HT-29 (cell line): ENCODE measurements around the gene XPNPEP1. TPM values are rescaled to one million over a fixed set of nuclear protein-coding genes. Genes with fewer than 3 reads are reported as not detected.

Experiments used
- DNase-seq: peaks from one replicate; pipeline ENCODE4 v3.0.0-alpha.2; 2015; ENCODE audit warnings: low spot score
- total RNA-seq: library from RNA; depleted of rRNA; stranded (reverse); fragments of >200 nt; shearing (Covaris generic); gene quantifications from 2 replicates; pipeline ENCODE4 v1.2.3, GENCODE V29; 2014

Gene XPNPEP1
- total RNA-seq, 1 experiment from 2014 or later = 192 TPM

- DNase-seq = no peak
These were observed 56.2 kb downstream of the XPNPEP1 start for GRCh38 chr10:109866995-109867635.

DNA sequence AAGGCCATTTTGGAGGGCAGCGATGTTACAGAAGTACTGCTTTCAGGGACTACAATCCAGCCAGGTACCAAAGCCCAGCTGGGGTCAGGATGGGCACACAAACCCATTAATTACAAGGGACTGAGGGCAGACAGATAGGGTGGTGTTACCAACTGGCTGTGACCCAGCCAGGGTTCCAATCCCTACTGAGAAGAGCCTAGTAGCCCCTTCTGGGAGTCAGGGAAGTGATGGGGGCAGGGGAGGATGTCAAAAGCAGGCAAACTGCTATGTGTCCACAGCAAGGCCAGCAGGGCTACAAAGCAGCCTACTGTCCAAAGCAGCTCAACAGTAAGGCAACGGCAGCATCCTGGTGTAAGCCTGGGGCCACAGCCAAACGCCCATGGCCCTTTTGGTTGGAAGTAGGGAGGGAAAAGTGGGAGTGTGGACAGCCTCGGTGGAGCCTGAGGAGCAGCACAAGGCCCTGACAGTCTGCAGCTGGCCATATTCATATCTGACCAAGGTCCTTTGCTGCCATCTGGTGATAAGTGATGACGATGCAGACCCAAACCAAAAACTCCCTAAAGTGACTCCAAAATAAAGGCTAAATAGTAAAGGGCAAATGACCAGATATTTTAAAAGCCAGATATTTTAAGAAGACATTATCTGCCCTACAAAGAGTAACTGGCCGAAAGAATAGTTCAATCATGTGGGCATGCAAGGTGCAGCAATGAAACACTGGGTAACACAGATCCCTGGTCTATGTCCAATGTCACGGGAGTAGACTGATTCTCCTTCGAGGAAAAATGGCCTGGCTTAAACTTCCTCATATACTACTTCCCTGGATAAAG lies 56.9 kb downstream of the XPNPEP1 start:
- DNase-seq = peak; percentile 16

DNA sequence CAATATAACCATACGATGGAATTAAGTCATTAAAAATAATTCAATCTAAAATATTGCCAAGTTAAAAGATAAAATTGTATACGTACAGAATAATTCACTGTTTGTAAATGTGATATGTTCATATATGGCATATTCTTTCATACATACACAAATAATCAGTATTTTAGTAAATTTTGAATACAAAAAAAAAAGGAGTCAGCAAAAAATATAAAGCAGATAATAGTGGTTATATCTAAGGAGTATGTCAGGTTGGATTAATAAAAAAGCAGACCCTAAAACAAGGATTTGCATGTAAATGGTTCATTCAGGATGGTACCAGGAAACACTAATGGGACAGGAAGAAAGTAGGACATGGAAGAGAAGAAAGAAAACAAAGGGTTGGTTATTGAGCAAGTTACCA lies 59.5 kb downstream of the XPNPEP1 start:
- no peak for DNase-seq

DNA sequence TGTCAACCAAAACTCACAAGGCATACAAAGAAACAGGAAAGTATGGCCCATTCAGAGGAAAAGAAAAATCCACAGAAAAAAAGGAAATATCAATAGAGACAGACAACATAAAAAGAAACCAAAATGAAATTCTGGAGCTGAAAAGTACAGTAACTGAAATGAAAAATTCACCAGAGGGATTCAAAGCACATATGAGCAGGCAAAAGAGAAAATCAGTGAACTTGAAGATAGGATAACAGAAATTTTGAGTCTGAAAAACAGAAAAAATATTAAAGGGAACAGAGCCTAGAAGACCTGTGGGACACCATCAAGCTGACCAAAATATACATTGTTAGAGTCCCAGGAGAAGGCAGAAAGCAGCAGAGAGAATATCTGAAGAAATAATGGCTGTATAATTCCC lies 60.6 kb downstream of the XPNPEP1 start:
- DNase-seq = no peak

DNA sequence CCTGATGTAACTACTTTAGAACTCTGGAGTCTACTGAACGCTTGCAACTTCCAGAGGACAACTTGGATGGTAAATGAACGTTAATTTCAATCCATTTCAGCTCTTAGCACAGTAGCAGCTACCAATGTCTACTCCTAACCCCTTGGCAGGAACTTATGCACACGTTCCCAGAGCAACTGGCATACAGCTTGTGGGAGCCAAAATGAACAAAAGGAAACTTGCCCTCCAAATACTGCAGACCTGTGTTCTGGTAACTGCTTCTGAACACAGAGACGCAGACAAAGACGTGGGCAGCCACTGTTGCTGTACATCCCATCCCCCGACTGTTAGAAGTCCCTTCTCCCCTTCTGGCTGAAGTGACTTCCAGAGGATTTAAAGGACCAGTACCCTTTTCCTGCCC lies 61.3 kb downstream of the XPNPEP1 start:
- DNase-seq = no peak

DNA sequence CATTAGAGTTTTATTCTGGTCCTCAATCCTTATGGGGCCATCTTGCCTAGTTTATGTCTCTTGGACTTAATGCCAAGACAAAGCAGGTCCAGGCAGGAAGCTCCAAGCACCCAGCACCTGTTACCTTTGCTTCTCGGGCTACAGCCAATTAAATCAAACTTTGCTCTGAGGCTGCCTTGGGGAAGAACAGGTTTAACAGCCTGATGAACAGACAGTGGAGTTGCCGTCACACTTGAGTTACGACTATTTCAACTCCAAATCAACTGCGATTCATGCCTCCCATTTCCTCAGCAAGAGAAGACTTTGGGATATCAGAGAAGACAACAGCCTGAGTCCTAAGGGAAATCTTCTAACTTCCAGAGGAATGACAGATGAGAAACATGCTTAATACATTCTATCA lies 62.2 kb downstream of the XPNPEP1 start:
- DNase-seq = peak; percentile 13

GRCh38 chr10:109859221-109859620 lies 64.1 kb downstream of the XPNPEP1 start:
- no peak for DNase-seq

DNA sequence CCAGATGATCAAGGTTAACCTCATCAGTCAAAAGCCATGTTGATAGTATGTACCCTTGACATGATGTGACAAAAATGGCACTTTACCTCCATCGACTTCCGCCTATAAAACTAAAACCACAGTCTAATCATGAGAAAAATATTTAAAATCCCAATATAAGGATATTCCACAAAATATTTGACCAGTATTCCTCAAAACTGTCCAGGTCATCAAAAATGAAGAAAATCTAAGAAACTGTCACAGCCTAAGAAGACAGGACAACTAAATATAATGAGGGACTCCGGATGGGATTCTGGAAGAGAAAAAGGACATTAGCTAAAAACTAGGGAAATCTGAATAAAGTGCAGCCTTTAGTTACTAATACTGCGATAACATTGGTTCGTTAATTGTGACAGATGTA lies 67.6 kb downstream of the XPNPEP1 start:
- DNase-seq = no peak

DNA sequence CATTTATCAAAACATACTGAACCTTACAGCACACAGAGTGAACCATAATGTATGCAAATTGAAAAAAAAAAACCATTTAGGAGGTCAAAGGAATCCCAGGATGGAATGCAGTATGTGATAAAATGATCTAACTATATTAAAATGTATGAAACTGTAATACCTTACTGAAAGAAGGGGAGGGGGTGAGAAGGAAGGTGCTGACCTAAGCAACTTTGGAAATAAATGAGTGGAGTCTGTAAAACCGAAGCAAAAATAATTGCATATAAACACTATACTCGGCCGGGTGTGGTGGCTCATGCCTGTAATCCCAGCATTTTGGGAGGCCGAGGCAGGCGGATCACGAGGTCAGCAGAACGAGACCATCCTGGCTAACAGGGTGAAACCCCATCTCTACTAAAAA lies 69.4 kb downstream of the XPNPEP1 start:
- DNase-seq = no peak

DNA sequence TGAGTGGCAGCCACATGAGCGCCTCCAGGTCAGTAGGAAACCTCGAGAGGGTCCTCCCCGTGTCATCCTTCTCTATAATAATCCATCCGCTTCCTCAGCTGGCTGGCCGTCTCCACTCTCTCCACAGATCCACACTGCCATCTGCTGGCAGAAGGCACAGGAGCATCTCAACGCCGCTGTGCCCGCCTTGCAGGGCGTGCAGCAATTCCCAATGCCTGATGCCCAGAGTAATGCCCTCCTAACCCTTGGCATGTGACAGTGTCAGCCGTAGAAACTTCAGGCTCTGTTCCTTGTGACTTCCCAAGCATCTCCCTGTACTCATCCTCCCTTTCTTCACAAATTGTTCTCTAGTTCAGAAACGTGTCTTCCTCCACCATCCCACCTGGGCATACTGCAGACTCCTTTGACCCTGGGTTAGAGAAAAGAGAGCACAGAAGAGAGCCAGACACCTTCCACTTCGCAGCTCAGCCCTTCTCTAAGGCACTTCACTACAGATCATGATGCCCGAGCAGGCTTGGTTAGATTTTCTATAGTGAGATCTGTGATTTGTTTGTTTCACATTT lies 70.8 kb downstream of the XPNPEP1 start:
- peak; percentile 89 for DNase-seq

DNA sequence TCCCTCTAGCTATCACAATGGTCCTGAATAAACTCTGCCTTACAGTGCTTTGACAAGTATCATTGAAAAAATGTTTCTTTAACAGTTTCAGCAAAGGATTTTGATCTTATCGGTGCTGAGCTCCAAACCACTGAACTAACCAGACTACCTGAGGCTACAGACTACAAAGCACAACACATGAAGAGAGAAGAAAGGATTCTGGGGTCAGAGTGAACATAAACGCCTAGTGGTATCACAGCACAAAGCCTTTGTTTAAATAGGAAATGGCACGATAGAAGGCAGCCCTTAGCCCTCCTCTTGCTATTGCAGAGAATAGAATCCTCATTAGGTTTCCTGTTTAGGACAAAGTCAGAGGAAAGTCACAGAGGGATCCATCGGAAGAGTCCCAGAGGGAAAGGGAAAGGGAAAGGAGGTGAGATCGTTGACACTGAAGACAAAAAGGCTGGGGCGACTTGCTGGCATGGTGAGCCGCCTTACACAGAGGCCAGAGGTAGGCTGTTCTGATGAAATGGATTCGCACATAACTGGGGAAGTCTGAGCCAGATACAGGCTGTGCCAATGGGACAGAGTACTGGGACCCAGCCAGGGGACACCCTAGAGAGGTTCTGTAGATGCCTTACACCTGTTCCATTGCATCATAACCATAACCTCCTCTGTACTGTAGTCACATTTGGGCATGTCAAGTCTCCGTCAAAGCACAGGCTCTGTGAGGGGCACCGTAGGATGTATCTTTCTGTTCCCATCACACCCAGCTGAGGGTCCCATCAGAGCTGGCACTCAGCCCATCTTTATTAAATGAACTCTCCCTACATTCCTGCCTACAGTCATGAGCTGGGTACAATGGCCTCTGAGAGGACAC lies 71.5 kb downstream of the XPNPEP1 start:
- DNase-seq = no peak

GRCh38 chr10:109846832-109847231 lies 76.5 kb downstream of the XPNPEP1 start:
- no peak for DNase-seq

DNA sequence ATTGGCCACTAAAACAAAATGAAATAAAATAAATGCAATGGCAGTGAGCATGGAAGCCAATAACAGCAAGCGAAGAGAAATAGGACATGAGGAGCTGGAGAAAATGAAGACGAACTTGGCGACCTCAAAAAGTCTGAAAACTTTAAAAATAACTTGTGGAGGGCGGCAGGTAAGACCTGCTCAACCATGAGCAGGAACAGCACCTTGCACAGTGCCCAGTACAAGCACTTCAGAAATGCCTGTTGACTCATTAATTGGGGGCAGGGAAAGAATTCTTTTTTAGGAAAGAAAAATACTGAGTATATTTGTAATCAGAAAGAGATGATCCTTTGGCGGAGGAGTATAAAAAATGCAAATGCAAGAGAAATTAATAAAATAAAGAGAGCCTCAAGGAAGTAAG lies 78.0 kb downstream of the XPNPEP1 start:
- no peak for DNase-seq

- peak; percentile 27 for DNase-seq
These were observed 84.6 kb downstream of the XPNPEP1 start for GRCh38 chr10:109838592-109839244.

DNA sequence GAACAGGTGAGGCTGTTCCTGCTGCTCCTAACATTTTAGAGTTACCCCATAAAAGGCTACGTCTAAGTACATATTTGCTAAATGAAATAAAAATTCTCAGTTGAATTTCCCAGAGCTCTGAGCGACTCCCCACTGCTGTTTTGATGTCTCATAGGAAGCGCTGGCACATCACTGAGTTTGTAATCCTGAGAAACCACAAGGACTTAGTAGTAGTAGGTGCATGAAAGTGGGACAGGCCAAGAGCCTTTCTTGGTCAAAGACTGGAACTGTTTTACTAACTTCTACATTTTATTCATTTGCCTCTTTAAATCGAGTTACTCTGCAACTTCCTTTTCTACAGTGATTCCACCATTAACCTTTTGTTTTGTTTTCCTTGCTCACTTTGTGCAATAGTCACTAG lies 85.9 kb downstream of the XPNPEP1 start:
- DNase-seq = no peak

DNA sequence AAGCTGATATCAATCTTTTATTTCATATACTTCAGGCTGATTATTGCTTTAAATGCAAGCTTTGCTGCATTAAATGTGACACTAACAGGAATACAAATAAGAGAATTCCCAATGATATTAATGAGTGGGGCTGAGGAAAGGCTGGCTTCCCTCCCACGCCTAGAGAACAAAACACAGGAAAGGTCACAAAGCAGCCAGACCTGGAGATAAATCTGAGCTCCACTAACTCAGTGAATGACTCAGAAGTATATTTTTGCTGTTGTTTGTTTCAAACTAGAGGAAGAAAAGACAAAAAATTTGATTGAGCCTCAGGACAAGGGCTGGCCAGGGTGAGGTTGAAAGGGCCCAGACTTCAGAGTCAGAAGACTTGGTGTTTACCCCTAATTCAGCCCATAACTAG lies 88.1 kb downstream of the XPNPEP1 start:
- no peak for DNase-seq

GRCh38 chr10:109831846-109832245 lies 91.5 kb downstream of the XPNPEP1 start:
- DNase-seq = no peak

DNA sequence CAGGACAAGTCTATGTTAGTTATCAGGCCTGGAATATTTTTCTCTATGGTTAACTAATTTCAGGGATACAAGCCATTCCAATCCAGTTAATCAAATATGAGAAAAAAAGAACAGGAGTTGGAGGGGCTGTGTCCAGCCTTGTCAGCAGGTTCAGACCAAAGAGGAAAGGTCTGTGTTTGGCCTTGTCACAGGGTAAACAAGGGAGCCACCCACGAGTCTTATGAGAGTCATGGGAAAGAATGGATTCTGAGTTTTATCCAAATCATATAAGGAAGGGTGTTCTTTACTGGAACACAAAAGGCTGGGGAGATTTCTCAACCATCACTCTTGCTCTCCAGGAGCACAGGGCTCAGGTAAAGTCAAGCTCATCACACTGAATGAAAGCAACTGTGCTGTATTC lies 99.1 kb downstream of the XPNPEP1 start:
- DNase-seq = no peak

DNA sequence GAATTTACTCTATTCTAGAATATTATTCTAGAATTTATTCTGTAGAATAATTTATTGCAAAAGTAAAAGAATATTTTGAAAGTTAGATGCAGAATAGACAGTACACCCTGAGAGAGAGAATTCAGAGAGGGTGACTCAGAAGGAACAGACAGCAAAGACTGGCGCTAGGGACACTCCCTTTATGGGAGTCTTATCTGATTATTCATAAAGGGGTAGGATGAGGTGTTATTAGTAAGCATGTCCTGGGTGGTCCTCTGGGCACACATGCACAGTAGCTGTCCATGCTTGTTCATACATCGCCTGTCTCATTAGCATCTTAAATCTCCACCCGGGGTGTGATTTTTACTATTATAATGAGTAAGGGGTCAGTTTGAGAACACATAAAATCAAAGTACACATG lies 100.1 kb downstream of the XPNPEP1 start:
- no peak for DNase-seq

DNA sequence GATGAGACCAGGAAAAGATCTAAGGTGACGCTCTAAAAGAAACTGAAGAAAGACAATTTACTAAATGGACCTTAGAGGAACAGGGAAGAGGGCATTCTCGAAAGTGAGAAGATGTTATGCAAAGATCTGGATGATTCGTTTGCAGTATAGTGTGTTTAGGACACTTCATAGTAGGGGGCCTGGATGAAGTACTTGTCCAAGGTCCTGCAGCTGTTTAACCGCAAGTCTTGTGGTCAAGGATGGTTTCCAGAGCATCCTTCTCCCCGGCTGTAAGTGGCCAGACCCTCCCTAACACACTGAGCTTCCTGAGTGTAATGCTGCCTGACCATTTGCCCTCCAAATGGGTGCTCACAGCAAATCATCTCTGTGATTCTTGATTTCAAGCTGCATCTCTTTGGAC lies 101.6 kb downstream of the XPNPEP1 start:
- DNase-seq = no peak

DNA sequence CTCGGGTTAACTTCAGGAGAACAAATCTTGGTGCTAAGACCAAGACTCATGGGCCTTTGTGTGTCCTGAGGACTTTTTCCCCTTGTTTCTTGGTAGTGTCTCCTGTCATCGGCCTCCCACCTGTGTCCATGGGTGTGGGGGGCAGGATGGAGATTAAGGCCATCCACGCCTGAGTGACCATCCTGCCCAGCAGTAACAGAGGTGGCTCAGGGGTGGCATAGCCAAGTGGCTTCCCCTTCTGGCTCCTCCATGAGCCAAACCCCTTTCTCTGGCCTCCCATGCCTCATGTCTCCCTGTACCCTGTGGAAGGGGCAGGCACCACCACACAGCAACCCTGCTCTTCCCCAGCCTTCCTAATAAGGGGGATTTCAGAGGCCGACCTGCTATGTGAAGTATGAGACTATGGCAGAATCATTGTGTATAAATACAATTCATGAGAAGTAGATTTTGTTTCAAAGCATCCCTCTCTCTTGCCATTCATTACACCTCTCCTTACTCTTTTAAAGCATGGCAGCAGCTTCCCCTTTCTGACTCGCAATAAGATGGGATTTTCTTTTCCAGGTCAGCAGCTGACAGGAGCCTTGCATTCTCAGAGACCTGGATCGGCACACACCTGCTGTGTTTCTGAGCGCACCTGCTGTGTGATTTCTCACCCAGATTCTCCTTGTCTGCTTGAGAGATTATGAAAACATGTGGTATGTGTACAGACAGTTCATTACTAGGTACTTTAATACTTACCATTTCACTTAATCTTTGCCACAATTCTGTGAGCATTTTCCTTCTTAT lies 102.5 kb downstream of the XPNPEP1 start:
- no peak for DNase-seq
